Measurements from ENCODE around the gene HAVCR2. TPM values are rescaled to one million over a fixed set of nuclear protein-coding genes. Genes with fewer than 3 reads are reported as not detected.

Gene HAVCR2
- 1.4 TPM for polyA plus RNA-seq (2013, experiment 1 of 2)
- polyA plus RNA-seq (2013, experiment 2 of 2), result 0.35 TPM

DNA sequence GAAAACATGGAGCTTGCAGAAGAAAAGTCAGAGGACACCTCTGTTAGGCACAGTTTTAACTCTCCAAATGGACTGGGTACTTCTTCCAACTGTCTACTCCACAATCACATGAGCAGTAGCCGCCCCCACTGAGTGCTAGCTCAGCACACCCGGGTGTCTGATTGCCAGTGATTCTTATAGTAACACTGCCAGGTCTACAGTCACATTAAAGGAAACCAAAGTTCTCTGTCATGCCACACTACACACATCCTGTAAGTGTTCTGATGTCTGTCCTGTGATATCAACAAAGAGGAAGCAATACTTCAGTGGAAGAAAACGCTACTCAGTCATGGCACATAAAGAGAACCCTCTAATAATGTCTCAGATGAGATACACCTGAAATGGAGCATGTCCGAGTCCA lies at the start of gene HAVCR2:
TSS of gene HAVCR2 (minus strand) at position 69 of the 400 bp plus-strand sequence. CDS start at position 8, 61 bp downstream.
- H3K27ac ChIP-seq (ENCODE audit: low read depth, low read length, severe bottlenecking), result no peak within 1 kb of the TSS
- H3K9me3 ChIP-seq (ENCODE audit: control insufficient read depth, low read length), result no peaks in the 10 kb centered on the region
- 88 to 100% methylated on average over 2 to 3 of the region's 4 CpGs for WGBS, 2 experiments (ENCODE audit: insufficient coverage in 2 of 2)
- H3K4me1 ChIP-seq (ENCODE audit: control insufficient read depth, insufficient read depth, low read length, poor library complexity, severe bottlenecking), result peaks cover 7% of the 10 kb centered on the region
- no peak within 1 kb of the TSS for H3K4me3 ChIP-seq (ENCODE audit: extremely low read depth, insufficient read depth, low read length, poor library complexity, severe bottlenecking)
- no peaks in the 10 kb centered on the region for H3K36me3 ChIP-seq (ENCODE audit: control insufficient read depth, insufficient read depth, low read length)

DNA sequence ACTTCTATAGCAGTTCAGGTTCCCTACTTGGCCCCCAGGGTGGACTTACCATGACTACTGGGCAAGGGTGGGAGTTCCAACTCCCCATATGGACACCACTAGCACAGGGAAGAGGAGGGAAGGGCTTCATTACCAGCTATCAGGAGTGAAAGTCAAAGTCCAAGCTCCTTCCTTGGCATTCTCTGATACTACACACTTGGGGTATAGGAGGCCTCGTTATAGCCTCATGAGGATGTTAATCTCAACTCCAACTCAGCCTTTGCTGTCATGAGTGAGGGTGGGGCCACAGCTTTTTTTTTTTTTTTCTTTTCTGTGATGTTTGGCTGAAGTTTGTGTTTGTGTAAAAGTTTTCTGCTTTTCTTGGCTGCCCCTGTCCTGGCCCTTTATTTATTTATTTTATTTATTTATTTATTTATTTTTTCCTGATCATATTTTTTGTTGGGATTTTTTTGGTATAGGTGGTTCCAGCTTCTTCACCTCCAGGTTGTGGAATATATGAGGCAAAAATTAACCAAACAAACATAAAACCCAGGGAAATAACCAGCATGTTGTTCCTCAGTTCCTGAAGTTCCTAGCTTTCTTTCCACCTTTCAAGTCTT lies 48.5 kb upstream of the HAVCR2 start:
- Histone ChIP-seq H3K36me3 (ENCODE audit: control insufficient read depth, insufficient read depth, low read length) (no peaks in the 10 kb centered on the region), H3K4me1 (ENCODE audit: control insufficient read depth, insufficient read depth, low read length, poor library complexity, severe bottlenecking) (no peaks in the 10 kb centered on the region), H3K4me3 (ENCODE audit: extremely low read depth, insufficient read depth, low read length, poor library complexity, severe bottlenecking) (no peak overlapping the region), H3K27ac (ENCODE audit: low read depth, low read length, severe bottlenecking) (no peak overlapping the region), H3K9me3 (ENCODE audit: control insufficient read depth, low read length) (no peaks in the 10 kb centered on the region)
- no CpG with 5 or more reads among the region's 1 CpG for WGBS, 2 experiments (ENCODE audit: insufficient coverage in 2 of 2)

DNA sequence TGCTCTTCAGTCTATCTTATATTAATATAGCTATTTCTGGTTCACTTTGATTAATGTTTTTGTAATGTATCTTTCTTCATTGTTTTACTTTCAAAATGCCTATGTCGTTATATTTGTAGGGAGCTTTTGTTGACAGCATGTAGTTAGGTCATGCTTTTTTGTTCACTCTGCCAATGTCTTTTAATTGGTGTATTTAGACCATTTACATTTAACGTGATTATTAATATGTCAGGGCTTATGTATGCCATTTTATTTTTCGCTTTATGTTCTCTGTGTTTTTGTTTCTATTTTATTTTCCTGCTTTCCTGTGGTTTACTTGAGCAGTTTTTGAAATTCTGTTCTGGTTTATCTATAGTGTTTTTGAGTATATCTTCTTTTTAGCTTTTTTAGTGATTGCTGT lies 46.5 kb upstream of the HAVCR2 start:
- no peak overlapping the region for H3K27ac ChIP-seq (ENCODE audit: low read depth, low read length, severe bottlenecking)
- WGBS, 2 experiments (ENCODE audit: insufficient coverage in 2 of 2), result 100% methylated on average over 1 of the region's 3 CpGs; no CpG with 5 or more reads in 1 of the 2 experiments
- no peaks in the 10 kb centered on the region for H3K4me1 ChIP-seq (ENCODE audit: control insufficient read depth, insufficient read depth, low read length, poor library complexity, severe bottlenecking)
- H3K36me3 ChIP-seq (ENCODE audit: control insufficient read depth, insufficient read depth, low read length), result no peaks in the 10 kb centered on the region
- no peak overlapping the region for H3K4me3 ChIP-seq (ENCODE audit: extremely low read depth, insufficient read depth, low read length, poor library complexity, severe bottlenecking)
- no peaks in the 10 kb centered on the region for H3K9me3 ChIP-seq (ENCODE audit: control insufficient read depth, low read length)

DNA sequence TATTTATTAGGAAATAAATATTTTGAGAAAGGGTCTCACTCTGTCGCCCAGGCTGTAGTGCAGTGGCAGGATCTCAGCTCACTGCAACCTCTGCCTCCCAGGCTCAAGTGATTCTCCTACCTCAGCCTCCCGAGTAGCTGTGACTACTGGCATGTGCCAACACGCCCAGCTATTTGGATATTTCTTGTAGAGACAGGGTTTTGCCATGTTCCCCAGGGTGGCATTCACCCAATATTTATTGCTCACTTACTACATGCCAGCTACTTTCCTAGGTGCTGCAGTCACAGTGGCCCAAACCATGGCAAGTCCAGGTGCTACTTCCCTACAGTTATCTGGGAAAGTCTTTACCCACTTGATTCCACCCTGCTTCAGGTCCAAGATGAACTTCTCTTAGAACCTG lies 42.2 kb upstream of the HAVCR2 start:
- 100% methylated on average over 1 to 2 of the region's 3 CpGs for WGBS, 2 experiments (ENCODE audit: insufficient coverage in 2 of 2)
- Histone ChIP-seq H3K4me3 (ENCODE audit: extremely low read depth, insufficient read depth, low read length, poor library complexity, severe bottlenecking) (no peak overlapping the region), H3K9me3 (ENCODE audit: control insufficient read depth, low read length) (no peaks in the 10 kb centered on the region), H3K36me3 (ENCODE audit: control insufficient read depth, insufficient read depth, low read length) (no peaks in the 10 kb centered on the region), H3K27ac (ENCODE audit: low read depth, low read length, severe bottlenecking) (no peak overlapping the region), H3K4me1 (ENCODE audit: control insufficient read depth, insufficient read depth, low read length, poor library complexity, severe bottlenecking) (no peaks in the 10 kb centered on the region)

DNA sequence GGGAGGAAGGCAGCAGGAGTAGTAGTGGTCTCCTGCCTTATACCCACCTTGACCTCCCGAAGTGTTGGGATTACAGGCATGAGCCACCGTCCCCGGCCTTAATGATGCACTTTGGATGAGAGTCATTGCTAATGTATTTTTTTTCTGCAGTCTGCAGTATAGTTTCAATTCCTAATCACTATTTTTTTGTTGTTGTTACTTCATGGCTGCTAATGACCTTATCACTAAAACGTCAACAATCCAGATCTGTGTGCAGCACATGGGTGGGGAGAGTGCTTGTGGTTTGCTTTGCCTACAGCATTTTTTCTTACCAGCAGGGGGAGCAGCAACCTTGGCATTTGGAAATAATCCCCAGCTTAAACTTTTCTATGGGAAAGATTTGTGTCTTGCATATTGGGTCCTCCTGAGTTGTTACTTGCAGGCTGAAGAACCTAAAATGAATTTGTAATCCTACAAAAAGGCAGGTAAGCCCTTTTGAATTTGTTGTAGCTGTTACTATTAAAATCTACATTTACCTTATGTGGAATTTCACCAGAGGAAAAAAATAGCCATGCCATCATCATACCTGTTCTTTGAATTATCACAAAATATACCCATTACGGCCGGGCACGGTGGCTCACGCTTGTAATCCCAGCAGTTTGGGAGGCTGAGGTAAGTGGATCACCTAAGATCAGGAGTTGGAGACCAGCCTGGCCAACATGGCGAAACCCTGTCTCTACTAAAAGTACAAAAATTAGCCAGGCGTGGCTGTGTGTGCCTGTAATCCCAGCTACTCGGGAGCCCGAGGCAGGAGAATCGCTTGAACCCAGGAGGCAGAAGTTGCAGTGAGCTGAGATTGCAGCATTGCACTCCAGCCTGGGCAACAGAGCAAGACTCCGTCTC lies 40.1 kb upstream of the HAVCR2 start:
- Histone ChIP-seq H3K36me3 (ENCODE audit: control insufficient read depth, insufficient read depth, low read length) (no peaks in the 10 kb centered on the region), H3K4me3 (ENCODE audit: extremely low read depth, insufficient read depth, low read length, poor library complexity, severe bottlenecking) (no peak overlapping the region), H3K9me3 (ENCODE audit: control insufficient read depth, low read length) (no peaks in the 10 kb centered on the region), H3K4me1 (ENCODE audit: control insufficient read depth, insufficient read depth, low read length, poor library complexity, severe bottlenecking) (no peaks in the 10 kb centered on the region), H3K27ac (ENCODE audit: low read depth, low read length, severe bottlenecking) (no peak overlapping the region)
- 89 to 92% methylated on average over 9 of the region's 14 CpGs for WGBS, 2 experiments (ENCODE audit: insufficient coverage in 2 of 2)

DNA sequence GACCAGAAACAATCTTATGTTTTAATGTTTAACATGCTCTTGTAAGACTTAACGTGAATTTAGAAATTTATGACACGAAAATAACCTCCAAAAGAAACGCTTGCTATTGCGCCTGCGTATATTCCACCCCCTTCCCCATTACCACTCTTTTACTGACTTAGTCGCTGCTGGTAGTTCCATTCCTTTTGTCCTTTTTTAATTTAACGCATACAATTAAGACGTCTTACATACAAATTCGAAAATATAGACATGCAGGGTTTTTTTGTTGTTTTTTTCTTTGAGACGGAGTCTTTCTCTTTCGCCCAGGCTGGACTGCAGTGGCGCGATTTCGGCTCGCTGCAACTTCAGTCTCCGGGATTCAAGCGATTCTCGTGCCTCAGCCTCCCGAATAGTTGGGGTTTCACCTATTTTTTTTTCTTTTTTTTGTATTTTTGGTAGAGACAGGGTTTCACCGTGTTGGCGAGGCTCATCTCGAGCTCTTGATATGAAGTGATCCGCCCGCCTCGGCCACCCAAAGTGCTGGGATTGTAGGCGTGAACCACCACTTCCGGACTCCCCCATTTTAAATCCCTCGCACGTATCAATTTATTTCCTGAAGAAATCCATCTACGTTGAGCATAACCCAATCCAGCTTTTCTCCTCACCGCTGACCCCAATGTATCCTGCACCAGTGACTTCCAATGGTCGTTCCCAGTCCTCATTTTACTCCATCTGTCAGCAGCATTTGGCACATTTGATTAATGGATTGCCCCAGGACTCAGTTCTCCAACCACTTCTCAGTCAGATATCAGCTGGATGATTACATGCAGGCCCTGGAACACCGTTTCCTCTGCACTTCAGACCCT lies 34.5 kb upstream of the HAVCR2 start:
- Histone ChIP-seq H3K36me3 (ENCODE audit: control insufficient read depth, insufficient read depth, low read length) (peaks cover 14% of the 10 kb centered on the region), H3K4me1 (ENCODE audit: control insufficient read depth, insufficient read depth, low read length, poor library complexity, severe bottlenecking) (no peaks in the 10 kb centered on the region), H3K4me3 (ENCODE audit: extremely low read depth, insufficient read depth, low read length, poor library complexity, severe bottlenecking) (peak overlapping the region; percentile 92), H3K9me3 (ENCODE audit: control insufficient read depth, low read length) (no peaks in the 10 kb centered on the region), H3K27ac (ENCODE audit: low read depth, low read length, severe bottlenecking) (peak overlapping the region; percentile 57)
- 59 to 73% methylated on average over 20 to 21 of the region's 33 CpGs for WGBS, 2 experiments (ENCODE audit: insufficient coverage in 2 of 2)

DNA sequence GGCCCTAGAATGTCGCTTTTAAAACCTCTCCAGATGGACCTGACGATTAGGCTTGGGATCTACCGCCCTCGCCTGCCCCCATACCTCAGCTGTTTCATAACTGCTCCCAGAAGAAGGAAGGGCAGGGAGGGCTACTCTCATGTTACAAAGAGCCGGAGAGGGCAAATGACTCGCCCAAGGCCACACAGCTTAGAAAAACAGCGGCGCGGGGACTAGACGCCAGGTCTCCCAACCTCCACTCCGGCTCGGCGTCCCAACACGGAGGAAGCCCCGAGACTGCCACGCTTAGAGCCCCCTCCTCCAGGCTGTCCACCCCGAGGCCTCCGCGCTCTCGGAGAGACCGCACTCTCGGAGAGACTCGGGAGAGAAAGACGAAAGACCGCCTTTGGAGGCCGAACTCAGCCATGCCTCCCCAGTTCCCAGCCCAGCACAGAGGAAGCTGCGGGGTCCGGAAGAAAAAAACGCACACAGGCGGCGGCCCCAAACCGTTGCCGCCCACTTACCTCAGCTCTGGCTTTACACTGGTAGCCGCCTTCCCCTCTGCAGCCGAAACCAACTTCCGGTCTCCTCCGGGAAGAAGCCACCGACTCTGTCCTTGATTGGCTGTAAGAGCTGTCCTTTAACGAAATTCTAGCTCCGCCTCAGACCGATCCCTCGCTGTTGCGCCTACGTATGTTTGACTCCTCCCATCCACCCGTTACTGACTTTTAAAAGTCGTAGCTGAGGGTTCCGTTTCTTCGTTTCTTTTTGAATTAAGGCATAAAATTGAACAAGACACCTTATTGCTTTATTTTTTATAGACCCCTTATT lies 33.7 kb upstream of the HAVCR2 start, which contains the start of gene MED7:
TSS of gene MED7 (minus strand) at position 549 of the 810 bp plus-strand sequence. CDS start 3,434 bp downstream, outside the sequence.
- Histone ChIP-seq H3K4me3 (ENCODE audit: extremely low read depth, insufficient read depth, low read length, poor library complexity, severe bottlenecking) (peak within 1 kb of the TSS; percentile 92), H3K27ac (ENCODE audit: low read depth, low read length, severe bottlenecking) (peak within 1 kb of the TSS; percentile 84), H3K4me1 (ENCODE audit: control insufficient read depth, insufficient read depth, low read length, poor library complexity, severe bottlenecking) (no peaks in the 10 kb centered on the region), H3K9me3 (ENCODE audit: control insufficient read depth, low read length) (no peaks in the 10 kb centered on the region), H3K36me3 (ENCODE audit: control insufficient read depth, insufficient read depth, low read length) (peaks cover 22% of the 10 kb centered on the region)
- 2% methylated on average over 24 to 26 of the region's 48 CpGs for WGBS, 2 experiments (ENCODE audit: insufficient coverage in 2 of 2)

DNA sequence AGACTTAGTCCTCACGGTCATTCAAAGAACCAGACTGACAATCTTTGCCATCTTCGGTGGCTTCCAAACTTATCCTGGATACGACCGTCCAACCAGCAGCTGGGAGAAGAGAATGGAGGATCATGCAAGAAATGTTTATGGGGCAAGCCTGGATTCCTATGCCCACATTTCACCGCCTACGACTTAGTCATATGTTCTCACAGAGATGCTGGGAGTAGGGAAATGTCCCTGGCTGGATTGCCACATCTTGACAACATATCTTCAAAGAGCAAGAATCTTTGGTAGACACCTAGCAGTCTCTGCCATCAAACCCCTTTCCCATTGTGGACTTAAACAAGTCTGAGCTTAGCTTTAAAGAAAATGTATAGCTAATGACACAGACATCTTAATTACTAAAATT lies 28.8 kb upstream of the HAVCR2 start:
- Histone ChIP-seq H3K27ac (ENCODE audit: low read depth, low read length, severe bottlenecking) (no peak overlapping the region), H3K4me3 (ENCODE audit: extremely low read depth, insufficient read depth, low read length, poor library complexity, severe bottlenecking) (no peak overlapping the region), H3K36me3 (ENCODE audit: control insufficient read depth, insufficient read depth, low read length) (peaks cover 33% of the 10 kb centered on the region), H3K9me3 (ENCODE audit: control insufficient read depth, low read length) (no peaks in the 10 kb centered on the region), H3K4me1 (ENCODE audit: control insufficient read depth, insufficient read depth, low read length, poor library complexity, severe bottlenecking) (no peaks in the 10 kb centered on the region)
- WGBS, 2 experiments (ENCODE audit: insufficient coverage in 2 of 2), result 98% methylated on average over 4 to 6 of the region's 6 CpGs

DNA sequence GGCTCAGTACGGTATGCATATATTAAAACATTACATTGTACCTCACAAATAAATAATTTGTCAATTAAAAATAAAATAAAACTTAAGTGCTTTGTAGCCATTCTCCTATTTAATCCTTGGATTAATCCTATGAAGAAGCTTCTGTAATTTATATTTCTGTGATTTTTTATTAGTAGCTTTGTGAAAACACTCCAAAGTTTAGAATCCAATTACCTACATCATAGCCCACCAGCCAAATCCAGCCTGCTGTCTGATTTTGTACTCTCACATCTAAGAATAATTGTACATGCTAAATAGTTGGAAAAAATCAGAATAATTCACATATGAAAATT lies 23.4 kb upstream of the HAVCR2 start:
- peaks cover 4% of the 10 kb centered on the region for H3K4me1 ChIP-seq (ENCODE audit: control insufficient read depth, insufficient read depth, low read length, poor library complexity, severe bottlenecking)
- no peaks in the 10 kb centered on the region for H3K9me3 ChIP-seq (ENCODE audit: control insufficient read depth, low read length)
- WGBS, 2 experiments (ENCODE audit: insufficient coverage in 2 of 2), result no CpG with 5 or more reads among the region's 1 CpG
- H3K36me3 ChIP-seq (ENCODE audit: control insufficient read depth, insufficient read depth, low read length), result peaks cover 9% of the 10 kb centered on the region
- H3K4me3 ChIP-seq (ENCODE audit: extremely low read depth, insufficient read depth, low read length, poor library complexity, severe bottlenecking), result no peak overlapping the region
- H3K27ac ChIP-seq (ENCODE audit: low read depth, low read length, severe bottlenecking), result no peak overlapping the region

DNA sequence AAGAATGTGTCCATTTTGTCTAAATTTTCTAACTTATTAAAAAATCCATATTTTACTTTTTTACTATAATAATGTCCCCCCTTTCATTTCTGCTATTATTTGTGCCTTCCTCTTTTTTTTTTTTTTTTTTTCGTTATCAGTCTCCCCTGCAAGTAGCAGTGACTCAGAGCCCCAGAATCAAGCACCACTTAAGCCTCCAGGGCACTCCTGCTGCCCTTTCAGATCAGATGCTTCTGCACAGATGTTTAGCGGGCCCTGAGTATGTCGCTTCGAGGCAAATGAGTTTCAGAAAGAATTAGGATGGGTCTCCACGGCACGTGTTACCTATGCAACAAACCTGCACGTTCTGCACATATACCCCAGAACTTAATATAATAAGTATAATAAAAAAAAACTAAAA lies 22.1 kb upstream of the HAVCR2 start:
- Histone ChIP-seq H3K27ac (ENCODE audit: low read depth, low read length, severe bottlenecking) (no peak overlapping the region), H3K4me3 (ENCODE audit: extremely low read depth, insufficient read depth, low read length, poor library complexity, severe bottlenecking) (no peak overlapping the region), H3K36me3 (ENCODE audit: control insufficient read depth, insufficient read depth, low read length) (no peaks in the 10 kb centered on the region), H3K9me3 (ENCODE audit: control insufficient read depth, low read length) (no peaks in the 10 kb centered on the region), H3K4me1 (ENCODE audit: control insufficient read depth, insufficient read depth, low read length, poor library complexity, severe bottlenecking) (peaks cover 4% of the 10 kb centered on the region)
- 100% methylated on average over 1 of the region's 7 CpGs; no CpG with 5 or more reads in 1 of the 2 experiments for WGBS, 2 experiments (ENCODE audit: insufficient coverage in 2 of 2)
